Loucy (cell line): ENCODE measurements around the gene PTGES2.

Experiments
- H2AFZ ChIP-seq: fragments of 200-600 bp; sonication (generic); 2 replicates; pipeline ENCODE4 v1.6.0; 2016; ENCODE audit warnings: antibody characterized with exemption, mild to moderate bottlenecking, low read length, moderate library complexity
- H3F3A ChIP-seq: fragments of 200-600 bp; 2 replicates; pipeline ENCODE4 v1.6.0; 2016; ENCODE audit warnings: antibody characterized with exemption, low read depth, mild to moderate bottlenecking
- H3K27me3 ChIP-seq: fragments of 200-600 bp; sonication (generic); 2 replicates; pipeline ENCODE4 v1.6.1; 2014; ENCODE audit warnings: low read length, mild to moderate bottlenecking; ENCODE audit not compliant: insufficient read depth, poor library complexity, severe bottlenecking
- H3K36me3 ChIP-seq: fragments of 200-600 bp; sonication (generic); 2 replicates; pipeline ENCODE4 v1.6.1; 2016; ENCODE audit warnings: low read length; ENCODE audit not compliant: insufficient read depth
- H3K4me1 ChIP-seq: fragments of 200-600 bp; sonication (generic); 2 replicates; pipeline ENCODE4 v1.5.1; 2014; ENCODE audit warnings: low read length, mild to moderate bottlenecking; ENCODE audit not compliant: insufficient read depth, poor library complexity, severe bottlenecking
- H3K4me2 ChIP-seq: fragments of 200-600 bp; sonication (generic); 2 replicates; pipeline ENCODE4 v1.6.0; 2014; ENCODE audit warnings: antibody characterized with exemption, low read length, low read depth, mild to moderate bottlenecking; ENCODE audit not compliant: poor library complexity, severe bottlenecking
- H3K4me3 ChIP-seq: fragments of 200-600 bp; sonication (generic); 2 replicates; pipeline ENCODE4 v1.5.1; 2014; ENCODE audit warnings: low read length, mild to moderate bottlenecking, mixed read lengths; ENCODE audit not compliant: poor library complexity, severe bottlenecking
- H3K79me2 ChIP-seq: fragments of 200-600 bp; sonication (generic); 2 replicates; pipeline ENCODE4 v1.6.1; 2014; ENCODE audit warnings: low read length; ENCODE audit not compliant: insufficient read depth
- H3K9ac ChIP-seq: fragments of 200-600 bp; sonication (generic); 2 replicates; pipeline ENCODE4 v1.6.0; 2014; ENCODE audit warnings: mild to moderate bottlenecking, low read depth, low read length, moderate library complexity; ENCODE audit not compliant: poor library complexity, severe bottlenecking
- H3K9me2 ChIP-seq: fragments of 200-600 bp; sonication (generic); replicated peaks from 2 replicates; pipeline ENCODE4 v1.6.1; 2016; ENCODE audit warnings: low read depth, low read length, mixed read lengths
- H3K9me3 ChIP-seq: fragments of 200-600 bp; sonication (generic); 2 replicates; pipeline ENCODE4 v1.6.1; 2014; ENCODE audit warnings: mild to moderate bottlenecking, antibody characterized with exemption, low read length, low read depth; ENCODE audit not compliant: insufficient read depth
- H4K20me1 ChIP-seq: fragments of 200-600 bp; sonication (generic); 2 replicates; pipeline ENCODE4 v1.6.0; 2014; ENCODE audit warnings: antibody characterized with exemption, low read length, mild to moderate bottlenecking; ENCODE audit not compliant: insufficient read depth, poor library complexity, severe bottlenecking
- CTCF ChIP-seq: fragments of 200-600 bp; sonication (generic); conservative IDR thresholded peaks from 2 replicates; pipeline ENCODE4 v1.5.1; 2014; ENCODE audit warnings: mild to moderate bottlenecking, antibody characterized with exemption, low read length
- EZH2phosphoT487 ChIP-seq: fragments of 200-600 bp; IDR thresholded peaks from 2 replicates; pipeline ENCODE4 v1.6.1; 2018; ENCODE audit warnings: antibody characterized with exemption, mild to moderate bottlenecking, moderate library complexity, borderline replicate concordance

Gene PTGES2

DNA sequence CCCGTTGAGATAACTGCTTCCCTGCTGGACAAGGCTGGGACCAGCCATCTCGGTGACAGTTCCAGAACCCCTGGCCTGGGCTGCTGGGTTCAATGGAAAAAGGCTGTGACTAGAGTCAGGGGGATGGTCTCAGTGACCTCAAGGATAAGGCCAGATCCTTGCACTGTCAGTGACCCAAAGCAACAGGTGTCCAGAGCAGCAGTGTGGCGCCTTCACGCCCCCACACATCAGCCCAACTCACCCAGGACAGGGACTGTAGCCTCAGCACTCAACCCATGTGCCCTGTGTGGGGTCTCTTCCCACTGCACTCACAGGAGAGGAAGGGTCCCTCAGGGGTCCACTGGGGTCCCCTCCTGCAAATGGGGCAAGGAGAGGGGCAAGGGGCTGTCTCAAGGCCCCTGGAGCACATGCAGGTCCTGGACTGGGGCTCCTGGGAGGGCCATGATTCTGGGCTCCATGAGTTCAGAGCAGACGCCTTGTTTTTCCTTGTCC is 21.0 kb upstream of the PTGES2 start:
- no peaks in the 10 kb centered on the region for H3K27me3 ChIP-seq
- H3K79me2 ChIP-seq = no peaks in the 10 kb centered on the region
- H3K9me2 ChIP-seq = no peaks in the 10 kb centered on the region
- H3K4me1 ChIP-seq = peaks cover 5% of the 10 kb centered on the region
- no peak overlapping the region for H3K4me3 ChIP-seq
- TF ChIP-seq EZH2phosphoT487 (no peak), CTCF (no peak)
- H3F3A ChIP-seq = no peaks in the 10 kb centered on the region
- H3K9me3 ChIP-seq = no peaks in the 10 kb centered on the region
- H3K9ac ChIP-seq = no peak overlapping the region
- H3K36me3 ChIP-seq = no peaks in the 10 kb centered on the region
- no peak overlapping the region for H2AFZ ChIP-seq
- H3K4me2 ChIP-seq = no peak overlapping the region
- H4K20me1 ChIP-seq = no peaks in the 10 kb centered on the region

DNA sequence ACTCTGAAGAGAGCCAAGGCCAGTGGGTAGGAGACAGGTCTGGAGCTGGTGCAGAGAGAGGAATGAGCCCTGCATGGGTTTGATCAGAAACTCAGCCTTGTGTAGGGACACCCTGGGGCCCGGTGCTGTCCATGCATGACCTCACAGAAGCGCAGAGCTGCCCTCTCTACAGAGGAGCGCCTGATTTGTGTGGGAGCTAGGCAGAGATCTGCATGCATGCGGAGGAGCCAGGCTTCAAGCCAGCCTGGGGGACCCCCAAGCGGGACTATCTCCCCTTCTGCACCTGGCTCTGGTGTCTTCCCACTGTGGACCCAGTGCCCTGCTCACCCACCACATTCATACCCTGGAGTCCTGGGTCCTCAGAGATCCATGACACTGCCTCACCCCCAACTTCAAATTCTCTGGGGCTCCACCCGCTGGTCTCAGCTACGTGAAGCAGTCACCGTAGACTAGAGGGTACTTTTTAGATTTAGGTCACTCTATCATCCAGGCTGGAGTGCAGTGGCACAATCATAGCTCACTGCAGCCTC is 19.1 kb upstream of the PTGES2 start:
- H3K27me3 ChIP-seq = no peaks in the 10 kb centered on the region
- H3K9me2 ChIP-seq = no peaks in the 10 kb centered on the region
- H2AFZ ChIP-seq = no peak overlapping the region
- no peaks in the 10 kb centered on the region for H3F3A ChIP-seq
- no peak overlapping the region for H3K4me2 ChIP-seq
- no peaks in the 10 kb centered on the region for H3K79me2 ChIP-seq
- no peak overlapping the region for H3K9ac ChIP-seq
- H3K4me3 ChIP-seq = no peak overlapping the region
- peaks cover 17% of the 10 kb centered on the region for H3K4me1 ChIP-seq
- H3K9me3 ChIP-seq = no peaks in the 10 kb centered on the region
- TF ChIP-seq EZH2phosphoT487 = no peak
- TF ChIP-seq CTCF = no peak
- H3K36me3 ChIP-seq = no peaks in the 10 kb centered on the region
- H4K20me1 ChIP-seq = no peaks in the 10 kb centered on the region

- Histone ChIP-seq H3K4me2 (no peak overlapping the region), H3K4me1 (peaks cover 17% of the 10 kb centered on the region), H3K4me3 (no peak overlapping the region), H3K9me2 (no peaks in the 10 kb centered on the region), H2AFZ (no peak overlapping the region), H3K9me3 (no peaks in the 10 kb centered on the region), H3K79me2 (no peaks in the 10 kb centered on the region), H4K20me1 (no peaks in the 10 kb centered on the region), H3F3A (no peaks in the 10 kb centered on the region), H3K36me3 (no peaks in the 10 kb centered on the region), H3K9ac (no peak overlapping the region), H3K27me3 (no peaks in the 10 kb centered on the region)
- no peak for TF ChIP-seq EZH2phosphoT487
- no peak for TF ChIP-seq CTCF
Observed at GRCh38 chr9:128145951-128146351, 18.4 kb upstream of the PTGES2 start.
